ENCODE measurements around the gene ANKZF1.

ANKZF1 gene

DNA sequence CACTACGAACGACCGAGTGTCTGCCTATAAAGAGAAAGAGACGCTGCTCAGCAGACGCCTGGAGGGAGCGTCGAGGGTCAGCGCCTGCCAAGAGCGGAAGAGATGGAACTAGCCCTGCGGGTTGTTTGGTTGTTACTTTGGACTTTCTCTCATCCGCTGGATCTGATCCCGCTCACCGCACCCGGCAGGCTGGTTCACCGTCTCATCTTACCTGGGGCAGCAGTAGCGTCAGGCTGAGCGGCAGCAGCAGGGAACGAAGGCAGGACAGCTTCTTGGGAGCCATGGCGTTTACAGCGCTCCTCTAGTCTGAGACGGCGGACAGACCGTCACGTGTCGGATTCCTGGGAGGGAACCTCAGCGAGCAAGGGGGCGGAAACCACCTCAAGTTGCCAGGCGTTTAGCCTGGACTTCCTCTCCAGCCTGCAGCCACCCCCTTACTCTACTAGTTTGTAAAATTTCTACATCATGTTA lies 13.7 kb downstream of the ANKZF1 start:
- Histone ChIP-seq H3K23ac (ENCODE audit: low read length) (no peak overlapping the region), H3K4me1 (ENCODE audit: control insufficient read depth in 1 of 2, insufficient read depth in 2 of 2, low read length in 2 of 2) (peaks cover 4 to 7% of the 10 kb centered on the region in 2 experiments), H3K79me2 (ENCODE audit: control insufficient read depth, insufficient read depth, low read length, poor library complexity) (peaks cover 4% of the 10 kb centered on the region), H2AK5ac (ENCODE audit: low read length) (no peak overlapping the region), H2AFZ (ENCODE audit: insufficient read depth, low read length, poor library complexity) (no peak overlapping the region), H3K18ac (ENCODE audit: low read length) (no peak overlapping the region), H3K27ac (ENCODE audit: low read depth, low read length) (no peak overlapping the region), H3K36me3 (ENCODE audit: control insufficient read depth in 1 of 2, insufficient read depth in 2 of 2, low read length in 2 of 2) (peaks cover 8 to 11% of the 10 kb centered on the region in 2 experiments), H4K8ac (ENCODE audit: low read depth, low read length) (no peak overlapping the region), H3K9ac (ENCODE audit: low read length) (no peak overlapping the region), H3K4me2 (ENCODE audit: low read length) (no peak overlapping the region), H3K14ac (ENCODE audit: low read length) (no peak overlapping the region), H4K12ac (ENCODE audit: low read depth, low read length) (no peak overlapping the region), H3K9me3 (ENCODE audit: insufficient read depth, low read depth, low read length) (no peaks in the 10 kb centered on the region), H3K4me3 (ENCODE audit: low read depth, low read length) (no peak overlapping the region), H4K91ac (ENCODE audit: low read depth, low read length) (no peak overlapping the region), H2BK5ac (ENCODE audit: low read depth, low read length, poor library complexity) (no peak overlapping the region), H3K79me1 (ENCODE audit: low read length) (peaks cover 9% of the 10 kb centered on the region), H2BK12ac (ENCODE audit: low read length) (no peak overlapping the region), H3K27me3 (ENCODE audit: insufficient read depth, low read length) (no peaks in the 10 kb centered on the region), H3K4ac (ENCODE audit: low read depth, low read length) (no peak overlapping the region), H2BK120ac (ENCODE audit: insufficient read depth, low read length, poor library complexity) (no peak overlapping the region)
- peak in 1 of 2 donors; percentile 14 for DNase-seq
- WGBS (ENCODE audit: extremely low coverage, insufficient coverage, insufficient read length) = no CpG with 5 or more reads among the region's 28 CpGs

DNA sequence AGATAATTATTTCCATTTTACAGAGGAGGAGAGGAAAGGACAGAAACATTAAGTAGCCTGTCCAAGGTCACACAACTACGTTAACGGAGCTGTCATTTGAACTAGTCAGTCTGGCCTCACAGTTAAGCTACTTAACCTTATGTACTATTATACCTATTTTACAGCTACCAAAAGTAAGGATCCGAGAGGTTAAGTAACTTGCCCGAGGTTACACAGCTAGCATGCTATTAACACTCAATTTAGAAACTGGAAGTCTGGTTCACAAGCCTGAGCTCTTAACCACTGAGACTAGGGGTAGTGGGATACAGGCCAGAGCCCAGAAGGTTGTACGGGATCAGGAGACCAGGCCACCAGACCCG lies 15.2 kb downstream of the ANKZF1 start:
- Histone ChIP-seq H2BK5ac (ENCODE audit: low read depth, low read length, poor library complexity) (no peak overlapping the region), H3K27me3 (ENCODE audit: insufficient read depth, low read length) (no peaks in the 10 kb centered on the region), H3K27ac (ENCODE audit: low read depth, low read length) (no peak overlapping the region), H2BK12ac (ENCODE audit: low read length) (no peak overlapping the region), H2BK120ac (ENCODE audit: insufficient read depth, low read length, poor library complexity) (no peak overlapping the region), H3K4me1 (ENCODE audit: control insufficient read depth in 1 of 2, insufficient read depth in 2 of 2, low read length in 2 of 2) (peaks cover 12 to 17% of the 10 kb centered on the region in 2 experiments), H3K4me3 (ENCODE audit: low read depth, low read length) (peak overlapping the region; percentile 96), H3K9ac (ENCODE audit: low read length) (peak overlapping the region; percentile 30), H3K14ac (ENCODE audit: low read length) (peak overlapping the region; percentile 36), H3K79me2 (ENCODE audit: control insufficient read depth, insufficient read depth, low read length, poor library complexity) (peaks cover 4% of the 10 kb centered on the region), H4K12ac (ENCODE audit: low read depth, low read length) (peak overlapping the region; percentile 79), H3K9me3 (ENCODE audit: insufficient read depth, low read depth, low read length) (no peaks in the 10 kb centered on the region), H3K79me1 (ENCODE audit: low read length) (peaks cover 9% of the 10 kb centered on the region), H3K23ac (ENCODE audit: low read length) (no peak overlapping the region), H3K4ac (ENCODE audit: low read depth, low read length) (no peak overlapping the region), H4K91ac (ENCODE audit: low read depth, low read length) (peak overlapping the region; percentile 78), H2AK5ac (ENCODE audit: low read length) (no peak overlapping the region), H3K18ac (ENCODE audit: low read length) (peak overlapping the region; percentile 39), H3K36me3 (ENCODE audit: control insufficient read depth in 1 of 2, insufficient read depth in 2 of 2, low read length in 2 of 2) (peaks cover 8 to 13% of the 10 kb centered on the region in 2 experiments), H3K4me2 (ENCODE audit: low read length) (peak overlapping the region; percentile 68), H4K8ac (ENCODE audit: low read depth, low read length) (peak overlapping the region; percentile 93), H2AFZ (ENCODE audit: insufficient read depth, low read length, poor library complexity) (peak overlapping the region; percentile 42)
- no peak for DNase-seq
- no CpG with 5 or more reads among the region's 6 CpGs for WGBS (ENCODE audit: extremely low coverage, insufficient coverage, insufficient read length)

DNA sequence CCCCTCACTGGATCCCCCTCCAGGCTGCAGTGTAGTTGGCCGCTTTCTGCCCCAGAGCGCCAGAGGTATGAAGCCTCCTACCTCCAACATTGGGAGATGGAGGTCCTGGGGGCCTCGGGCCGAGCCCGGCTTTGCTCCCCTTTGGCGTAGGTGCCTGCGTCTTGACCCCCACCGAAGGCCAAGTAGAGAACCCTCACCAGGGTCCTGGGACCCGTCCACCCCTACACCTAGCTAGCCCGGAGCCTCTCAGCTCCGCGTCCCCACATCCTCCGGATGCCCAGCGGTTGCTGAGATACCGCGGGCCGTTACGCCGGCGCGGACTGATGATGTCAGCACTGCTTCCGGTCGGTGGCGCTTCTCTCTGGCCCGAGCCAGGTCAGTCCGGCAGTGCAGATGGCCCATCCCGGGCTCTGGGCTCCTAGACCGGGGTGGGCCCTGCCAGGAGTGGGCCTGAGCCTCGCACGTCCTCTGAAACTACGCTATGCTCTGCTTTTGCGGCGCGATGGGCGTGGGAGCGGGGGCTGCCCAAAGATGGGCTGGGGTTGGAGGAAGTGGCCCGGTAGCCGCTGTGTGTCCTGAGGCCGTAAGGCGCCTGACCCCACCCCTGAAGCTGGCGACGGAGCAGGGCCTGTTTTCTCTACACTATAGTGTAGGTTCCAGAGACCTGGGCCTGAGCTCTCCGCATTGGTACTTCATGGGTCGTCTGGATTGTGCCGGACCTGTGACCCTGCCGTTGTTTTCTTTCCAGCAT lies 15.7 kb downstream of the ANKZF1 start, which contains the start of the genes GLB1L and STK16:
TSS of gene GLB1L (minus strand) at position 297 of the 751 bp plus-strand sequence. CDS start 1,871 bp downstream, outside the sequence.
TSS of gene STK16 (plus strand) at position 332 of the 751 bp plus-strand sequence. CDS start 521 bp downstream, outside the sequence.
- H3K4ac ChIP-seq (ENCODE audit: low read depth, low read length) = peak within 1 kb of the TSS; percentile 81
- no peaks in the 10 kb centered on the region for H3K27me3 ChIP-seq (ENCODE audit: insufficient read depth, low read length)
- peak within 1 kb of the TSS; percentile 93 for H4K8ac ChIP-seq (ENCODE audit: low read depth, low read length)
- H3K27ac ChIP-seq (ENCODE audit: low read depth, low read length) = peak within 1 kb of the TSS; percentile 42
- H3K4me3 ChIP-seq (ENCODE audit: low read depth, low read length) = peak within 1 kb of the TSS; percentile 96
- peak within 1 kb of the TSS; percentile 68 for H2BK5ac ChIP-seq (ENCODE audit: low read depth, low read length, poor library complexity)
- peak within 1 kb of the TSS; percentile 82 for H4K12ac ChIP-seq (ENCODE audit: low read depth, low read length)
- H3K23ac ChIP-seq (ENCODE audit: low read length) = no peak within 1 kb of the TSS
- peak within 1 kb of the TSS; percentile 78 for H4K91ac ChIP-seq (ENCODE audit: low read depth, low read length)
- H2AK5ac ChIP-seq (ENCODE audit: low read length) = peak within 1 kb of the TSS; percentile 67
- peak within 1 kb of the TSS; percentile 97 for H3K18ac ChIP-seq (ENCODE audit: low read length)
- H2BK12ac ChIP-seq (ENCODE audit: low read length) = no peak within 1 kb of the TSS
- H3K14ac ChIP-seq (ENCODE audit: low read length) = peak within 1 kb of the TSS; percentile 81
- H3K9me3 ChIP-seq (ENCODE audit: insufficient read depth, low read depth, low read length) = no peaks in the 10 kb centered on the region
- H3K79me2 ChIP-seq (ENCODE audit: control insufficient read depth, insufficient read depth, low read length, poor library complexity) = peaks cover 4% of the 10 kb centered on the region
- peaks cover 8 to 13% of the 10 kb centered on the region in 2 experiments for H3K36me3 ChIP-seq (ENCODE audit: control insufficient read depth in 1 of 2, insufficient read depth in 2 of 2, low read length in 2 of 2)
- peak; percentile 95 to 97 for DNase-seq
- no CpG with 5 or more reads among the region's 46 CpGs for WGBS (ENCODE audit: extremely low coverage, insufficient coverage, insufficient read length)
- peaks cover 12 to 17% of the 10 kb centered on the region in 2 experiments for H3K4me1 ChIP-seq (ENCODE audit: control insufficient read depth in 1 of 2, insufficient read depth in 2 of 2, low read length in 2 of 2)
- peak within 1 kb of the TSS; percentile 50 for H2BK120ac ChIP-seq (ENCODE audit: insufficient read depth, low read length, poor library complexity)
- H3K79me1 ChIP-seq (ENCODE audit: low read length) = peaks cover 9% of the 10 kb centered on the region
- H2AFZ ChIP-seq (ENCODE audit: insufficient read depth, low read length, poor library complexity) = peak within 1 kb of the TSS; percentile 50
- peak within 1 kb of the TSS; percentile 97 for H3K9ac ChIP-seq (ENCODE audit: low read length)
- H3K4me2 ChIP-seq (ENCODE audit: low read length) = peak within 1 kb of the TSS; percentile 68

DNA sequence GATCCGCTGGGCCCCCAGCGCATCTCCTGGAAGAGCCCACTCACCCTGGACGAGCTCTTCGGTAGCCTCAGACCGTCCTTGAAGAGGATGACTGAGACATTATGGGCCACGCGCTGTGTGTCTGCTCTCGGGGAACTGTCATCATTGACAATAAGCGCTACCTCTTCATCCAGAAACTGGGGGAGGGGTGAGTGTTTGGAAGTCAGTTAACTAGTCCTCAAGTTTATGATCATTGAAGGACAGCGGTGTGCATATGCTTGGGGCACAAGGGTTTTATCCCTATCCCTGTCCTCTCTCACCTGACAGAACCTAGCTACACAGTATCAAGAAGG lies 16.3 kb downstream of the ANKZF1 start:
- Histone ChIP-seq H3K9ac (ENCODE audit: low read length) (peak overlapping the region; percentile 97), H3K4me1 (ENCODE audit: control insufficient read depth in 1 of 2, insufficient read depth in 2 of 2, low read length in 2 of 2) (peaks cover 12 to 17% of the 10 kb centered on the region in 2 experiments), H3K79me2 (ENCODE audit: control insufficient read depth, insufficient read depth, low read length, poor library complexity) (peaks cover 4% of the 10 kb centered on the region), H3K4me3 (ENCODE audit: low read depth, low read length) (peak overlapping the region; percentile 96), H3K23ac (ENCODE audit: low read length) (no peak overlapping the region), H3K4ac (ENCODE audit: low read depth, low read length) (peak overlapping the region; percentile 81), H2BK5ac (ENCODE audit: low read depth, low read length, poor library complexity) (no peak overlapping the region), H3K27ac (ENCODE audit: low read depth, low read length) (peak overlapping the region; percentile 42), H3K27me3 (ENCODE audit: insufficient read depth, low read length) (no peaks in the 10 kb centered on the region), H3K36me3 (ENCODE audit: control insufficient read depth in 1 of 2, insufficient read depth in 2 of 2, low read length in 2 of 2) (peaks cover 8 to 13% of the 10 kb centered on the region in 2 experiments), H3K4me2 (ENCODE audit: low read length) (peak overlapping the region; percentile 68), H4K12ac (ENCODE audit: low read depth, low read length) (peak overlapping the region; percentile 82), H4K91ac (ENCODE audit: low read depth, low read length) (peak overlapping the region; percentile 75), H2BK12ac (ENCODE audit: low read length) (no peak overlapping the region), H2BK120ac (ENCODE audit: insufficient read depth, low read length, poor library complexity) (peak overlapping the region; percentile 50), H3K79me1 (ENCODE audit: low read length) (peaks cover 9% of the 10 kb centered on the region), H3K9me3 (ENCODE audit: insufficient read depth, low read depth, low read length) (no peaks in the 10 kb centered on the region), H3K18ac (ENCODE audit: low read length) (peak overlapping the region; percentile 97), H2AFZ (ENCODE audit: insufficient read depth, low read length, poor library complexity) (peak overlapping the region; percentile 50), H2AK5ac (ENCODE audit: low read length) (peak overlapping the region; percentile 67), H3K14ac (ENCODE audit: low read length) (peak overlapping the region; percentile 81), H4K8ac (ENCODE audit: low read depth, low read length) (peak overlapping the region; percentile 93)
- no peak for DNase-seq
- no CpG with 5 or more reads among the region's 10 CpGs for WGBS (ENCODE audit: extremely low coverage, insufficient coverage, insufficient read length)

All from trophoblast cell (in vitro differentiated cells and primary cell).